Measurements from ENCODE around the gene STRN3.

Gene STRN3

GRCh38 chr14:31027847-31028246 lies 1.7 kb upstream of the STRN3 start:
- Histone ChIP-seq H3K4me1 (ENCODE audit: control insufficient read depth in 2 of 2, insufficient read depth in 1 of 2, low read depth in 1 of 2, low read length in 2 of 2) (peaks cover 2 to 6% of the 10 kb centered on the region in 2 donors), H2BK120ac (ENCODE audit: low read depth, low read length) (no peak overlapping the region), H2BK5ac (ENCODE audit: low read length) (no peak overlapping the region), H3K9me3 (replicated peaks in 1 of 2; ENCODE audit: control insufficient read depth in 2 of 2, insufficient read depth in 1 of 2, low read depth in 1 of 2, low read length in 2 of 2) (no peaks in the 10 kb centered on the region), H3K4me2 (ENCODE audit: insufficient read depth, low read length, poor library complexity, severe bottlenecking) (no peak overlapping the region), H4K8ac (ENCODE audit: low read depth, low read length) (no peak overlapping the region), H3K18ac (ENCODE audit: low read length) (no peak overlapping the region), H2AK5ac (ENCODE audit: low read depth, low read length) (no peak overlapping the region), H4K91ac (ENCODE audit: low read depth, low read length, poor library complexity) (no peak overlapping the region), H2BK15ac (ENCODE audit: low read length) (no peak overlapping the region), H3K27ac (replicated peaks; ENCODE audit: low read length) (no peak overlapping the region), H3K14ac (ENCODE audit: low read length) (no peak overlapping the region), H3K79me1 (ENCODE audit: low read depth, low read length) (peaks cover 5% of the 10 kb centered on the region), H3K36me3 (replicated peaks in 1 of 2; ENCODE audit: control insufficient read depth in 2 of 2, insufficient read depth in 2 of 2, low read length in 2 of 2) (peaks cover 0 to 5% of the 10 kb centered on the region in 2 donors), H3K23ac (ENCODE audit: low read depth, low read length, poor library complexity) (no peak overlapping the region), H2BK12ac (ENCODE audit: low read length) (peak overlapping the region; percentile 41), H3K9ac (ENCODE audit: low read depth, low read length, poor library complexity) (no peak overlapping the region), H2AFZ (ENCODE audit: low read length) (no peak overlapping the region), H3K27me3 (ENCODE audit: control insufficient read depth in 3 of 3, insufficient read depth in 3 of 3, low read depth in 1 of 3, low read length in 3 of 3) (no peaks in the 10 kb centered on the region), H3K4ac (ENCODE audit: low read length) (no peak overlapping the region), H3K4me3 (ENCODE audit: low read length in 2 of 2) (peak overlapping the region in 1 of 2 donors; percentile 99)
- no CpG with 5 or more reads among the region's 1 CpG for WGBS, 2 donors (ENCODE audit: extremely low coverage in 2 of 2, insufficient read length in 2 of 2, insufficient replicate concordance in 1 of 2)
- no peak for DNase-seq (ENCODE audit: low spot score)

GRCh38 chr14:31026450-31027235 lies 464 bp upstream of the STRN3 start:
- peaks cover 0 to 15% of the 10 kb centered on the region in 2 donors for H3K36me3 ChIP-seq (replicated peaks in 1 of 2; ENCODE audit: control insufficient read depth in 2 of 2, insufficient read depth in 2 of 2, low read length in 2 of 2)
- H2BK120ac ChIP-seq (ENCODE audit: low read depth, low read length), result no peak overlapping the region
- DNase-seq (ENCODE audit: low spot score), result peak; percentile 94
- no peak overlapping the region for H4K91ac ChIP-seq (ENCODE audit: low read depth, low read length, poor library complexity)
- H3K9ac ChIP-seq (ENCODE audit: low read depth, low read length, poor library complexity), result peak overlapping the region; percentile 30
- peaks cover 0 to 5% of the 10 kb centered on the region in 2 donors for H3K9me3 ChIP-seq (replicated peaks in 1 of 2; ENCODE audit: control insufficient read depth in 2 of 2, insufficient read depth in 1 of 2, low read depth in 1 of 2, low read length in 2 of 2)
- peak overlapping the region; percentile 41 for H2BK12ac ChIP-seq (ENCODE audit: low read length)
- H3K4me1 ChIP-seq (ENCODE audit: control insufficient read depth in 2 of 2, insufficient read depth in 1 of 2, low read depth in 1 of 2, low read length in 2 of 2), result peaks cover 2 to 6% of the 10 kb centered on the region in 2 donors
- no peak overlapping the region for H4K8ac ChIP-seq (ENCODE audit: low read depth, low read length)
- H3K79me1 ChIP-seq (ENCODE audit: low read depth, low read length), result peaks cover 5% of the 10 kb centered on the region
- H2AK5ac ChIP-seq (ENCODE audit: low read depth, low read length), result no peak overlapping the region
- peak overlapping the region; percentile 76 to 99 for H3K4me3 ChIP-seq (ENCODE audit: low read length in 2 of 2)
- H3K27me3 ChIP-seq (ENCODE audit: control insufficient read depth in 3 of 3, insufficient read depth in 3 of 3, low read depth in 1 of 3, low read length in 3 of 3), result no peaks in the 10 kb centered on the region
- no peak overlapping the region for H3K14ac ChIP-seq (ENCODE audit: low read length)
- peak overlapping the region; percentile 66 for H2BK5ac ChIP-seq (ENCODE audit: low read length)
- H3K4me2 ChIP-seq (ENCODE audit: insufficient read depth, low read length, poor library complexity, severe bottlenecking), result peak overlapping the region; percentile 67
- no CpG with 5 or more reads among the region's 48 CpGs for WGBS, 2 donors (ENCODE audit: extremely low coverage in 2 of 2, insufficient read length in 2 of 2, insufficient replicate concordance in 1 of 2)
- H3K18ac ChIP-seq (ENCODE audit: low read length), result peak overlapping the region; percentile 70
- no peak overlapping the region for H2BK15ac ChIP-seq (ENCODE audit: low read length)
- H3K4ac ChIP-seq (ENCODE audit: low read length), result no peak overlapping the region
- H3K23ac ChIP-seq (ENCODE audit: low read depth, low read length, poor library complexity), result no peak overlapping the region
- H3K27ac ChIP-seq (replicated peaks; ENCODE audit: low read length), result peak overlapping the region; percentile 87
- peak overlapping the region; percentile 88 for H2AFZ ChIP-seq (ENCODE audit: low read length)

GRCh38 chr14:31025367-31026076 lies 657 bp downstream of the STRN3 start, which contains the start of gene AP4S1:
AP4S1 (plus strand) TSS chr14:31025649; CDS start chr14:31066197, 40,548 bp downstream.
- Histone ChIP-seq H3K4ac (ENCODE audit: low read length) (peak within 1 kb of the TSS; percentile 93), H3K9me3 (replicated peaks in 1 of 2; ENCODE audit: control insufficient read depth in 2 of 2, insufficient read depth in 1 of 2, low read depth in 1 of 2, low read length in 2 of 2) (peaks cover 2 to 16% of the 10 kb centered on the region in 2 donors), H3K4me2 (ENCODE audit: insufficient read depth, low read length, poor library complexity, severe bottlenecking) (peak within 1 kb of the TSS; percentile 67), H2BK120ac (ENCODE audit: low read depth, low read length) (peak within 1 kb of the TSS; percentile 91), H3K79me1 (ENCODE audit: low read depth, low read length) (peaks cover 5% of the 10 kb centered on the region), H4K8ac (ENCODE audit: low read depth, low read length) (peak within 1 kb of the TSS; percentile 65), H3K27me3 (ENCODE audit: control insufficient read depth in 3 of 3, insufficient read depth in 3 of 3, low read depth in 1 of 3, low read length in 3 of 3) (no peaks in the 10 kb centered on the region), H3K14ac (ENCODE audit: low read length) (peak within 1 kb of the TSS; percentile 96), H4K91ac (ENCODE audit: low read depth, low read length, poor library complexity) (peak within 1 kb of the TSS; percentile 53), H3K4me1 (ENCODE audit: control insufficient read depth in 2 of 2, insufficient read depth in 1 of 2, low read depth in 1 of 2, low read length in 2 of 2) (peaks cover 2 to 6% of the 10 kb centered on the region in 2 donors), H3K23ac (ENCODE audit: low read depth, low read length, poor library complexity) (peak within 1 kb of the TSS; percentile 99), H3K36me3 (replicated peaks in 1 of 2; ENCODE audit: control insufficient read depth in 2 of 2, insufficient read depth in 2 of 2, low read length in 2 of 2) (peaks cover 3 to 26% of the 10 kb centered on the region in 2 donors), H2AK5ac (ENCODE audit: low read depth, low read length) (peak within 1 kb of the TSS; percentile 99), H2BK5ac (ENCODE audit: low read length) (peak within 1 kb of the TSS; percentile 100), H3K4me3 (ENCODE audit: low read length in 2 of 2) (peak within 1 kb of the TSS; percentile 99), H3K27ac (replicated peaks; ENCODE audit: low read length) (peak within 1 kb of the TSS; percentile 93), H2BK15ac (ENCODE audit: low read length) (no peak within 1 kb of the TSS), H3K9ac (ENCODE audit: low read depth, low read length, poor library complexity) (peak within 1 kb of the TSS; percentile 100), H2BK12ac (ENCODE audit: low read length) (peak within 1 kb of the TSS; percentile 73), H2AFZ (ENCODE audit: low read length) (peak within 1 kb of the TSS; percentile 88), H3K18ac (ENCODE audit: low read length) (peak within 1 kb of the TSS; percentile 100)
- WGBS, 2 donors (ENCODE audit: extremely low coverage in 2 of 2, insufficient read length in 2 of 2, insufficient replicate concordance in 1 of 2), result no CpG with 5 or more reads among the region's 53 CpGs
- DNase-seq (ENCODE audit: low spot score), result peak; percentile 33

Measured in neuronal stem cell (in vitro differentiated cells).